ELR (cell line): ENCODE measurements around the gene CYB5R3.

Source experiments
- DNase-seq: peaks from one replicate; pipeline ENCODE4 v3.0.0-alpha.2; 2015; ENCODE audit warnings: low read depth

CYB5R3 gene

GRCh38 chr22:42649246-42650099, at the start of gene CYB5R3:
CYB5R3 (minus strand) TSS chr22:42649392; CDS start chr22:42649315, 77 bp downstream.
- DNase-seq = peak; percentile 85

GRCh38 chr22:42697542-42698013, 48.4 kb upstream of the CYB5R3 start:
- DNase-seq = peak; percentile 91

- DNase-seq = no peak
These were observed 47.3 kb upstream of the CYB5R3 start for GRCh38 chr22:42696331-42696967.

GRCh38 chr22:42695294-42695693, 46.1 kb upstream of the CYB5R3 start:
- no peak for DNase-seq

- DNase-seq = no peak
These were observed 44.8 kb upstream of the CYB5R3 start for GRCh38 chr22:42693763-42694683.

- no peak for DNase-seq
These were observed 44.0 kb upstream of the CYB5R3 start for GRCh38 chr22:42693055-42693762.

GRCh38 chr22:42692239-42693054, 43.3 kb upstream of the CYB5R3 start:
- DNase-seq = no peak

- DNase-seq = no peak
These were observed 42.2 kb upstream of the CYB5R3 start for GRCh38 chr22:42691440-42691839.

- peak; percentile 85 for DNase-seq
These were observed 39.3 kb upstream of the CYB5R3 start for GRCh38 chr22:42688241-42689211.

GRCh38 chr22:42686756-42687491, 37.7 kb upstream of the CYB5R3 start:
- no peak for DNase-seq

GRCh38 chr22:42685941-42686653, 36.9 kb upstream of the CYB5R3 start:
- DNase-seq = no peak

- DNase-seq = no peak
These were observed 35.4 kb upstream of the CYB5R3 start for GRCh38 chr22:42684462-42685195.

- DNase-seq = no peak
These were observed 34.5 kb upstream of the CYB5R3 start for GRCh38 chr22:42683578-42684283.

- no peak for DNase-seq
These were observed 33.1 kb upstream of the CYB5R3 start for GRCh38 chr22:42682113-42682851.

GRCh38 chr22:42680648-42681047, 31.5 kb upstream of the CYB5R3 start:
- DNase-seq = peak; percentile 99

- no peak for DNase-seq
These were observed 30.5 kb upstream of the CYB5R3 start for GRCh38 chr22:42679691-42680090.
